ENCODE results near the gene TMEM258. TPM values are rescaled to one million over a fixed set of nuclear protein-coding genes. Genes with fewer than 3 reads are reported as not detected.
A peak's percentile ranks its signal among the peaks of the same experiment; 100 is the strongest.

The TMEM258 gene
- total RNA-seq, 1 experiment from 2014 or later: 201 TPM

GRCh38 chr11:61795876-61796526 lies 3.6 kb upstream of the TMEM258 start:
- peaks cover 22 to 61% (median 48%) of the 10 kb centered on the region in 3 experiments for H3K36me3 Mint-ChIP-seq (ENCODE audit: insufficient read depth in 1 of 3, low read depth in 3 of 3)
- H3K9me3 Mint-ChIP-seq: no peaks in the 10 kb centered on the region
- H3K4ac ChIP-seq (ENCODE audit: low read depth, low read length): no peak overlapping the region
- no peak overlapping the region for H4K8ac ChIP-seq (replicated peaks; ENCODE audit: insufficient read length, low read depth, low read length)
- no peak overlapping the region for H2BK15ac ChIP-seq (ENCODE audit: low read depth, low read length)
- no CpG with 5 or more reads among the region's 18 CpGs for WGBS (ENCODE audit: extremely low coverage, insufficient read length, low lambda C conversion rate)
- H2BK20ac ChIP-seq (ENCODE audit: low read depth, low read length, poor library complexity, severe bottlenecking): no peak overlapping the region
- H4K20me1 ChIP-seq (ENCODE audit: control insufficient read depth, insufficient read depth, insufficient read length): no peaks in the 10 kb centered on the region
- no peak overlapping the region for H3K18ac ChIP-seq (ENCODE audit: insufficient read length, low read depth, low read length)
- H3K27me3 Mint-ChIP-seq (ENCODE audit: low read depth): no peaks in the 10 kb centered on the region; the same call in 1 of the 2 replicates
- H3K27ac ChIP-seq (ENCODE audit: insufficient read length, low read depth, low read length): no peak overlapping the region
- H3K79me2 ChIP-seq (ENCODE audit: insufficient read depth, low read length): peaks cover 16% of the 10 kb centered on the region; the same call in 1 of the 2 replicates
- no peak overlapping the region for H4K5ac ChIP-seq (ENCODE audit: insufficient read length, low read depth, low read length)
- no peak overlapping the region for H2BK120ac ChIP-seq (ENCODE audit: low read depth, low read length, poor library complexity, severe bottlenecking)
- no peak overlapping the region for H3K4me2 ChIP-seq (ENCODE audit: insufficient read depth, insufficient read length, low read length)
- no peaks in the 10 kb centered on the region for H3K4me1 ChIP-seq (ENCODE audit: insufficient read depth, low read length)
- H3T11ph ChIP-seq (ENCODE audit: low read length): no peak overlapping the region
- H3K9me3 ChIP-seq (ENCODE audit: control insufficient read depth, low read depth, low read length): no peaks in the 10 kb centered on the region
- H3K9ac ChIP-seq (ENCODE audit: extremely low read depth, insufficient read length, low read length): no peak overlapping the region
- no peak overlapping the region for H3K56ac ChIP-seq (ENCODE audit: insufficient read length, low read depth, low read length)
- DNase-seq: no peak
- TF ChIP-seq, protein P1, sequence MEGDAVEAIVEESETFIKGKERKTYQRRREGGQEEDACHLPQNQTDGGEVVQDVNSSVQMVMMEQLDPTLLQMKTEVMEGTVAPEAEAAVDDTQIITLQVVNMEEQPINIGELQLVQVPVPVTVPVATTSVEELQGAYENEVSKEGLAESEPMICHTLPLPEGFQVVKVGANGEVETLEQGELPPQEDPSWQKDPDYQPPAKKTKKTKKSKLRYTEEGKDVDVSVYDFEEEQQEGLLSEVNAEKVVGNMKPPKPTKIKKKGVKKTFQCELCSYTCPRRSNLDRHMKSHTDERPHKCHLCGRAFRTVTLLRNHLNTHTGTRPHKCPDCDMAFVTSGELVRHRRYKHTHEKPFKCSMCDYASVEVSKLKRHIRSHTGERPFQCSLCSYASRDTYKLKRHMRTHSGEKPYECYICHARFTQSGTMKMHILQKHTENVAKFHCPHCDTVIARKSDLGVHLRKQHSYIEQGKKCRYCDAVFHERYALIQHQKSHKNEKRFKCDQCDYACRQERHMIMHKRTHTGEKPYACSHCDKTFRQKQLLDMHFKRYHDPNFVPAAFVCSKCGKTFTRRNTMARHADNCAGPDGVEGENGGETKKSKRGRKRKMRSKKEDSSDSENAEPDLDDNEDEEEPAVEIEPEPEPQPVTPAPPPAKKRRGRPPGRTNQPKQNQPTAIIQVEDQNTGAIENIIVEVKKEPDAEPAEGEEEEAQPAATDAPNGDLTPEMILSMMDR (conservative IDR thresholded peaks at IDR 0.05): no peak
- H3K23ac ChIP-seq (ENCODE audit: insufficient read length, low read depth, low read length): no peak overlapping the region
- H2BK12ac ChIP-seq (ENCODE audit: insufficient read length, low read depth, low read length): no peak overlapping the region
- peaks cover 3% of the 10 kb centered on the region for H3K23me2 ChIP-seq (ENCODE audit: insufficient read length, low read depth, low read length, poor library complexity, severe bottlenecking)
- H3K27ac Mint-ChIP-seq: peak overlapping the region in 1 of 3 experiments; percentile 86; a peak in 3 of 7 replicates
- H2AFZ ChIP-seq (ENCODE audit: low read length): no peak overlapping the region
- no peak overlapping the region for H2BK5ac ChIP-seq (ENCODE audit: insufficient read length, low read length)
- no peak overlapping the region for H4K91ac ChIP-seq (ENCODE audit: insufficient read length, low read depth, low read length)
- no peak overlapping the region for H3K14ac ChIP-seq (ENCODE audit: insufficient read depth, low read length)
- H2AK5ac ChIP-seq (ENCODE audit: insufficient read length, low read length): no peak overlapping the region
- H3K4me1 Mint-ChIP-seq: peaks cover 24 to 30% of the 10 kb centered on the region in 2 experiments
- H3K79me1 ChIP-seq (ENCODE audit: insufficient read depth, low read depth, low read length, poor library complexity, severe bottlenecking): peaks cover 5% of the 10 kb centered on the region
- no peak overlapping the region for H3K4me3 Mint-ChIP-seq
- H3K27me3 ChIP-seq (ENCODE audit: insufficient read depth, low read length): no peaks in the 10 kb centered on the region
